ENCODE data around the gene TFF3.

The TFF3 gene

GRCh38 chr21:42341776-42342542 lies 26.8 kb upstream of the TFF3 start:
- no peak for DNase-seq (ENCODE audit: extremely low read depth, insufficient read length)
- no peaks in the 10 kb centered on the region for H3K27me3 ChIP-seq (replicated peaks; ENCODE audit: control insufficient read depth, insufficient read depth, low read length)
- no peak for TF ChIP-seq CTCF (IDR thresholded peaks at IDR 0.05; ENCODE audit: insufficient read depth, low read length, poor library complexity, severe bottlenecking)
- H3K36me3 ChIP-seq (ENCODE audit: control insufficient read depth, insufficient read depth, low read length), result no peaks in the 10 kb centered on the region
- no peak overlapping the region for H3K4me3 ChIP-seq (replicated peaks; ENCODE audit: low read depth, low read length)

- Histone ChIP-seq H3K4me3 (replicated peaks; ENCODE audit: low read depth, low read length) (no peak overlapping the region), H3K36me3 (ENCODE audit: control insufficient read depth, insufficient read depth, low read length) (no peaks in the 10 kb centered on the region), H3K27me3 (replicated peaks; ENCODE audit: control insufficient read depth, insufficient read depth, low read length) (no peaks in the 10 kb centered on the region)
- no peak for DNase-seq (ENCODE audit: extremely low read depth, insufficient read length)
- TF ChIP-seq CTCF (IDR thresholded peaks at IDR 0.05; ENCODE audit: insufficient read depth, low read length, poor library complexity, severe bottlenecking), result no peak
Observed at GRCh38 chr21:42340187-42341050, 25.2 kb upstream of the TFF3 start.

GRCh38 chr21:42338729-42339715 lies 23.8 kb upstream of the TFF3 start:
- no peaks in the 10 kb centered on the region for H3K27me3 ChIP-seq (replicated peaks; ENCODE audit: control insufficient read depth, insufficient read depth, low read length)
- TF ChIP-seq CTCF (IDR thresholded peaks at IDR 0.05; ENCODE audit: insufficient read depth, low read length, poor library complexity, severe bottlenecking), result no peak
- no peak for DNase-seq (ENCODE audit: extremely low read depth, insufficient read length)

GRCh38 chr21:42337830-42338728 lies 22.9 kb upstream of the TFF3 start:
- Histone ChIP-seq H3K27me3 (replicated peaks; ENCODE audit: control insufficient read depth, insufficient read depth, low read length) (no peaks in the 10 kb centered on the region), H3K36me3 (ENCODE audit: control insufficient read depth, insufficient read depth, low read length) (no peaks in the 10 kb centered on the region), H3K4me3 (replicated peaks; ENCODE audit: low read depth, low read length) (no peak overlapping the region)
- DNase-seq (ENCODE audit: extremely low read depth, insufficient read length), result no peak
- peak; percentile 60 for TF ChIP-seq CTCF (IDR thresholded peaks at IDR 0.05; ENCODE audit: insufficient read depth, low read length, poor library complexity, severe bottlenecking)

More at GRCh38 chr21:42338729-42339715, 23.8 kb upstream of the TFF3 start:
- H3K4me3 ChIP-seq (replicated peaks; ENCODE audit: low read depth, low read length), result no peak overlapping the region
- H3K36me3 ChIP-seq (ENCODE audit: control insufficient read depth, insufficient read depth, low read length), result no peaks in the 10 kb centered on the region

All from GM06990 (cell line).